GM12864 (cell line): ENCODE data around the gene RREB1.

Experiments used
- DNase-seq: peaks from one replicate; pipeline ENCODE4 v3.0.0-alpha.2; 2011; ENCODE audit warnings: low read depth
- H3K4me3 ChIP-seq: 2 replicates; pipeline ENCODE4 v1.5.1; 2011; ENCODE audit warnings: mild to moderate bottlenecking, low read depth, low read length, control low read depth
- CTCF ChIP-seq: IDR thresholded peaks from 2 replicates; pipeline ENCODE4 v1.5.1; 2011; ENCODE audit warnings: low read depth, mild to moderate bottlenecking, moderate library complexity, low read length, control low read depth, inconsistent platforms; ENCODE audit errors: missing control alignments

Gene RREB1

GRCh38 chr6:7108196-7108963 is 619 bp downstream of the RREB1 start:
- peak overlapping the region; percentile 86 for H3K4me3 ChIP-seq
- DNase-seq, result no peak
- no peak for TF ChIP-seq CTCF

- DNase-seq, result no peak
- no peak for TF ChIP-seq CTCF
- H3K4me3 ChIP-seq, result peak overlapping the region; percentile 86
Observed at GRCh38 chr6:7108964-7109836, 1.4 kb downstream of the RREB1 start.

- DNase-seq, result no peak
- H3K4me3 ChIP-seq, result peak overlapping the region; percentile 86
- TF ChIP-seq CTCF, result no peak
Observed at GRCh38 chr6:7110092-7110792, 2.5 kb downstream of the RREB1 start.

GRCh38 chr6:7111095-7111690 is 3.4 kb downstream of the RREB1 start:
- no peak for DNase-seq
- TF ChIP-seq CTCF, result no peak
- H3K4me3 ChIP-seq, result peak overlapping the region; percentile 86; the same call in 1 of the 2 replicates

- peak overlapping the region; percentile 26; the same call in 1 of the 2 replicates for H3K4me3 ChIP-seq
- no peak for TF ChIP-seq CTCF
- DNase-seq, result no peak
Observed at GRCh38 chr6:7112171-7112570, 4.4 kb downstream of the RREB1 start.

- no peak for DNase-seq
- H3K4me3 ChIP-seq, result peak overlapping the region; percentile 26
Observed at GRCh38 chr6:7112741-7113313, 5.1 kb downstream of the RREB1 start.

More at GRCh38 chr6:7112741-7113313, 5.1 kb downstream of the RREB1 start:
- no peak for TF ChIP-seq CTCF
